B cell (primary cell): ENCODE measurements around the gene HLCS. TPM values are rescaled to one million over a fixed set of nuclear protein-coding genes. Genes with fewer than 3 reads are reported as not detected.

Experiments
- ATAC-seq: fragments of 200-7000 bp; cut with Tn5 transposase; one replicate; pipeline ENCODE4 v1.10.0; 2021; ENCODE audit warnings: low read depth, mild to moderate bottlenecking, moderate number of reproducible peaks, moderate library complexity
- CTCF ChIA-PET: fragments of 350-600 bp; sonication (Branson Sonifier 250); formaldehyde crosslinking; loops from one replicate; lab custom pipeline; 2021; ENCODE audit warnings: antibody characterized with exemption, inconsistent platforms; lab: Charles Lee
- POLR2A ChIA-PET: fragments of 350-600 bp; sonication (Branson Sonifier 250); formaldehyde crosslinking; loops from one replicate; lab custom pipeline; 2021; ENCODE audit warnings: antibody characterized with exemption; lab: Charles Lee
- DNase-seq: peaks from one replicate; pipeline ENCODE4 v3.0.0; 2013
- H2AFZ ChIP-seq: 2 replicates; pipeline ENCODE4 v1.6.1; 2012; ENCODE audit warnings: mild to moderate bottlenecking, low read depth, low read length; ENCODE audit not compliant: insufficient read depth, poor library complexity, severe bottlenecking
- H3K27ac ChIP-seq, 2 donors: 1 replicate in 1 of 2; 2 replicates in 1 of 2; pipeline ENCODE4 v1.5.1; 2012 to 2013; ENCODE audit warnings: low read length in 2 of 2, mild to moderate bottlenecking in 2 of 2, moderate library complexity in 1 of 2
- H3K27me3 ChIP-seq, 4 experiments: fragments of 200-600 bp in 1 of 4; sonication (generic) in 1 of 4; replicated peaks in 1 of 4; 1 replicate in 2 of 4; 2 replicates in 2 of 4; pipeline versions ENCODE4 v1.6.1 to v1.7.0; 2013 to 2016; ENCODE audit warnings: low read length in 3 of 4, mild to moderate bottlenecking in 2 of 4, mixed read lengths in 1 of 4, moderate library complexity in 1 of 4; ENCODE audit not compliant: insufficient read depth in 4 of 4, control insufficient read depth in 3 of 4; ENCODE audit errors: control extremely low read depth in 1 of 4
- H3K36me3 ChIP-seq, 2 experiments: replicated peaks in 1 of 2; 1 replicate in 1 of 2; 2 replicates in 1 of 2; pipeline versions ENCODE4 v1.6.1 to v1.7.1; 2013; ENCODE audit warnings: low read length in 1 of 2; ENCODE audit not compliant: insufficient read depth in 2 of 2, control insufficient read depth in 1 of 2; ENCODE audit errors: control extremely low read depth in 1 of 2, extremely low read depth in 1 of 2
- H3K4me1 ChIP-seq, 2 donors: fragments of 200-600 bp in 1 of 2; sonication (generic) in 1 of 2; 1 replicate in 1 of 2; 2 replicates in 1 of 2; pipeline versions ENCODE4 v1.5.1 to v1.6.1; 2013 to 2017; ENCODE audit warnings: low read length in 2 of 2; ENCODE audit not compliant: control insufficient read depth in 2 of 2, insufficient read depth in 2 of 2
- H3K4me2 ChIP-seq: replicated peaks from 2 replicates; pipeline ENCODE3; 2012; ENCODE audit warnings: mild to moderate bottlenecking, low read depth, low read length; ENCODE audit not compliant: poor library complexity, severe bottlenecking
- H3K4me3 ChIP-seq, 5 experiments: fragments of 200-600 bp in 1 of 5; sonication (generic) in 1 of 5; 1 replicate in 3 of 5; 2 replicates in 2 of 5; pipeline versions ENCODE4 v1.5.1 to v1.7.0; 2011 to 2016; ENCODE audit warnings: low read length in 4 of 5, mild to moderate bottlenecking in 4 of 5, low read depth in 2 of 5, control low read depth in 1 of 5, moderate library complexity in 1 of 5; ENCODE audit not compliant: insufficient read depth in 1 of 5; ENCODE audit errors: control extremely low read depth in 1 of 5, extremely low read depth in 1 of 5
- H3K79me2 ChIP-seq: fragments of 200-600 bp; sonication (generic); one replicate; pipeline ENCODE4 v1.6.0; 2016; ENCODE audit warnings: low read length; ENCODE audit not compliant: control insufficient read depth, insufficient read depth
- H3K9ac ChIP-seq: fragments of 200-600 bp; sonication (generic); 2 replicates; pipeline ENCODE4 v1.6.1; 2017; ENCODE audit warnings: mild to moderate bottlenecking, low read length, moderate library complexity
- H3K9me3 ChIP-seq, 3 donors: one replicate each; pipeline versions ENCODE4 v1.6.1 to v1.7.1; 2013; ENCODE audit warnings: low read length in 2 of 3; ENCODE audit not compliant: control insufficient read depth in 2 of 3, insufficient read depth in 1 of 3; ENCODE audit errors: control extremely low read depth in 1 of 3
- H4K20me1 ChIP-seq: 2 replicates; pipeline ENCODE4 v1.6.0; 2012; ENCODE audit warnings: mild to moderate bottlenecking, low read length; ENCODE audit not compliant: insufficient read depth, control insufficient read depth, poor library complexity, severe bottlenecking
- H3K27ac Mint-ChIP-seq: one replicate; pipeline ENCODE4 v1.8.0; 2021; ENCODE audit warnings: mixed read lengths
- H3K27me3 Mint-ChIP-seq: one replicate; pipeline ENCODE4 v1.8.0; 2021; ENCODE audit warnings: mixed read lengths
- H3K4me1 Mint-ChIP-seq: one replicate; pipeline ENCODE4 v1.8.0; 2021; ENCODE audit warnings: mixed read lengths
- H3K4me3 Mint-ChIP-seq: one replicate; pipeline ENCODE4 v1.8.0; 2021; ENCODE audit warnings: mixed read lengths
- H3K9me3 Mint-ChIP-seq: one replicate; pipeline ENCODE4 v1.8.0; 2022; ENCODE audit warnings: mixed read lengths; ENCODE audit not compliant: insufficient read depth
- CTCF ChIP-seq: fragments of 200-600 bp; IDR thresholded peaks from one replicate; pipeline ENCODE4 v1.8.0; 2022; ENCODE audit warnings: antibody characterized with exemption, mild to moderate bottlenecking
- EZH2 ChIP-seq: IDR thresholded peaks from 2 replicates; pipeline ENCODE4 v1.6.1; 2012; ENCODE audit warnings: borderline replicate concordance, low read depth, mild to moderate bottlenecking, moderate library complexity, low read length; ENCODE audit not compliant: insufficient read depth, poor library complexity, severe bottlenecking
- WGBS: methylation state at CpG from one replicate; pipeline ENCODE4 v1.1.5; 2013; ENCODE audit warnings: missing lambda C conversion rate; ENCODE audit not compliant: insufficient coverage; 5-methylcytosine and 5-hydroxymethylcytosine counted together
- intact Hi-C: fragments of 100-400 bp; cut with micrococcal nuclease; formaldehyde crosslinking; loops from one replicate; pipeline ENCODE4 v1.10.0; 2022
- polyA plus RNA-seq: library from polyadenylated mRNA; depleted of rRNA; stranded (reverse); fragments of >200 nt; gene quantifications from 2 replicates; pipeline ENCODE4 v1.2.3, GENCODE V29; 2012
- total RNA-seq, 2 donors: library from RNA; stranded (reverse); fragments of 120-200 nt in 1 of 2; gene quantifications; 1 replicate in 1 of 2; 2 replicates in 1 of 2; pipeline versions ENCODE4 v1.2.3 to v1.2.4, GENCODE V29; 2013 to 2022

Gene HLCS
- total and polyA plus RNA-seq, 2 donors (not counting 1 experiment from before 2014, with no cell fraction given), result 4.4 to 14.7 TPM

- no peaks in the 10 kb centered on the region for H3K9me3 Mint-ChIP-seq
- H3K27ac Mint-ChIP-seq, result no peak overlapping the region
- no peaks in the 10 kb centered on the region for H3K79me2 ChIP-seq
- no peak overlapping the region for H2AFZ ChIP-seq
- H3K4me3 ChIP-seq, result no peak overlapping the region
- no peaks in the 10 kb centered on the region for H3K4me1 Mint-ChIP-seq
- H3K4me1 ChIP-seq, result no peaks in the 10 kb centered on the region
- H3K9me3 ChIP-seq, result peaks cover 0 to 5% (median 0%) of the 10 kb centered on the region in 3 donors
- no peaks in the 10 kb centered on the region for H3K36me3 ChIP-seq
- TF ChIP-seq EZH2, result no peak
- no peak for TF ChIP-seq CTCF
- H3K27me3 Mint-ChIP-seq, result peaks cover 26% of the 10 kb centered on the region
- no peak overlapping the region for H3K4me3 Mint-ChIP-seq
- no peak overlapping the region for H3K4me2 ChIP-seq
- DNase-seq, result no peak
- H3K27me3 ChIP-seq, result no peaks in the 10 kb centered on the region
- ATAC-seq, result no peak
- intact Hi-C loops, result no loop called here
- no peak overlapping the region for H3K9ac ChIP-seq
- no peaks in the 10 kb centered on the region for H4K20me1 ChIP-seq
- no peak overlapping the region for H3K27ac ChIP-seq
- 94% methylated on average over 19 of the region's 25 CpGs for WGBS
- POLR2A ChIA-PET, result no interaction called here
- CTCF ChIA-PET, result no interaction called here
Observed at GRCh38 chr21:36722370-36723368, 243.8 kb downstream of the HLCS start.

DNA sequence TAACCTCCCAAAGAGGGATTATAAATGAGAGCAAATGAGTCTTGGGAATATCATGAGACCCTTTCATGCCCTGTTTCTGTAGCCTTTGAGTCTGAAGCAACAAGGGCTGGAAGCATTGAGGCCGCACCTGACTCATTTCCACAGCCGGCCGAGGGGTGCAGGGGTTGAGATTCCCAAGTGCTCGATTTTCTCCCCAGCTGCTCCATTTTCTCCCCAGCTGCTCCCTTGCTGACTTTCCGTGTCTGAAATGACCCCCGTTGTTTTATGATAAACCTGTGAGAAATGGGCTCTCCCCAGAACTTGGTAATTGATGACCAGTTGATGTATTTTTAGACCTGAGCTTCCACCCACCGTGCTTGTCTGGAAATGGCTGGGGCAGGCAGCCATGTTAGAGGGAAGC lies 244.7 kb downstream of the HLCS start:
- Mint-ChIP-seq H3K27me3 (peaks cover 26% of the 10 kb centered on the region), H3K4me1 (no peaks in the 10 kb centered on the region), H3K27ac (no peak overlapping the region), H3K9me3 (no peaks in the 10 kb centered on the region), H3K4me3 (no peak overlapping the region)
- ChIA-PET CTCF (no interaction called here), POLR2A (no interaction called here)
- no peaks in the 10 kb centered on the region for H3K79me2 ChIP-seq
- DNase-seq, result no peak
- peaks cover 0 to 5% (median 0%) of the 10 kb centered on the region in 3 donors for H3K9me3 ChIP-seq
- WGBS, result 97% methylated on average over 6 of the region's 7 CpGs
- no peaks in the 10 kb centered on the region for H4K20me1 ChIP-seq
- H3K36me3 ChIP-seq, result no peaks in the 10 kb centered on the region
- no peak overlapping the region for H2AFZ ChIP-seq
- H3K4me3 ChIP-seq, result no peak overlapping the region
- H3K27ac ChIP-seq, result no peak overlapping the region
- H3K9ac ChIP-seq, result no peak overlapping the region
- no peak for ATAC-seq
- no peaks in the 10 kb centered on the region for H3K4me1 ChIP-seq
- H3K27me3 ChIP-seq, result no peaks in the 10 kb centered on the region
- intact Hi-C loops, result no loop called here
- H3K4me2 ChIP-seq, result no peak overlapping the region
- TF ChIP-seq EZH2 (no peak), CTCF (no peak)
